COR-L47 (cell line): ENCODE results near the gene U2SURP.
A peak's percentile ranks its signal among the peaks of the same experiment; 100 is the strongest.
"Not testable (repeated sequence)": the region's sequence is repeated elsewhere in the genome, so short reads cannot be mapped to it uniquely, and the experiment has no call there.

Source experiments
- DNase-seq: peaks from one replicate; lab custom pipeline; 2025; lab: John Stamatoyannopoulos, UW

U2SURP gene

GRCh38 chr3:143014921-143015320 lies 13.6 kb downstream of the U2SURP start:
- DNase-seq: no peak

- peak; percentile 8 for DNase-seq
These were observed 15.1 kb downstream of the U2SURP start for GRCh38 chr3:143016321-143016972.

GRCh38 chr3:143024351-143024960 lies 23.1 kb downstream of the U2SURP start:
- DNase-seq: no peak

- no peak for DNase-seq
These were observed 30.0 kb downstream of the U2SURP start for GRCh38 chr3:143031327-143031726.

- not testable (repeated sequence) for DNase-seq
These were observed 30.5 kb downstream of the U2SURP start for GRCh38 chr3:143031796-143032387.

GRCh38 chr3:143035466-143036211 lies 34.3 kb downstream of the U2SURP start:
- DNase-seq: no peak

GRCh38 chr3:143036557-143036956 lies 35.2 kb downstream of the U2SURP start:
- no peak for DNase-seq

- no peak for DNase-seq
These were observed 36.5 kb downstream of the U2SURP start for GRCh38 chr3:143037867-143038266.

GRCh38 chr3:143040261-143040879 lies 39.0 kb downstream of the U2SURP start:
- peak; percentile 1 for DNase-seq

- DNase-seq: no peak
These were observed 40.5 kb downstream of the U2SURP start for GRCh38 chr3:143041903-143042302.

GRCh38 chr3:143045639-143046038 lies 44.3 kb downstream of the U2SURP start:
- no peak for DNase-seq

- DNase-seq: not testable (repeated sequence)
These were observed 44.7 kb downstream of the U2SURP start for GRCh38 chr3:143046075-143046474.

- no peak for DNase-seq
These were observed 52.6 kb downstream of the U2SURP start for GRCh38 chr3:143054011-143054410.

- no peak for DNase-seq
These were observed 55.0 kb downstream of the U2SURP start for GRCh38 chr3:143056372-143056771.

GRCh38 chr3:143060906-143061305 lies 59.5 kb downstream of the U2SURP start:
- no peak for DNase-seq

GRCh38 chr3:143063018-143063417 lies 61.6 kb downstream of the U2SURP start:
- no peak for DNase-seq

GRCh38 chr3:143064777-143065176 lies 63.4 kb downstream of the U2SURP start:
- no peak for DNase-seq

GRCh38 chr3:143065364-143065763 lies 64.0 kb downstream of the U2SURP start:
- DNase-seq: no peak

- no peak for DNase-seq
These were observed 64.7 kb downstream of the U2SURP start for GRCh38 chr3:143066033-143066432.

GRCh38 chr3:143067201-143067600 lies 65.8 kb downstream of the U2SURP start:
- no peak for DNase-seq

- DNase-seq: no peak
These were observed 66.7 kb downstream of the U2SURP start for GRCh38 chr3:143068059-143068458.

- no peak for DNase-seq
These were observed 69.7 kb downstream of the U2SURP start for GRCh38 chr3:143070977-143071551.
